Left forelimb (tissue), 1 donor: Measurements from ENCODE around the gene CASP4.
"Not testable (repeated sequence)": the region's sequence is repeated elsewhere in the genome, so short reads cannot be mapped to it uniquely, and the experiment has no call there.

Experiments
- DNase-seq: peaks from one replicate; pipeline ENCODE4 v3.0.0-alpha.2; 2018; ENCODE audit warnings: low spot score

Gene CASP4

DNA sequence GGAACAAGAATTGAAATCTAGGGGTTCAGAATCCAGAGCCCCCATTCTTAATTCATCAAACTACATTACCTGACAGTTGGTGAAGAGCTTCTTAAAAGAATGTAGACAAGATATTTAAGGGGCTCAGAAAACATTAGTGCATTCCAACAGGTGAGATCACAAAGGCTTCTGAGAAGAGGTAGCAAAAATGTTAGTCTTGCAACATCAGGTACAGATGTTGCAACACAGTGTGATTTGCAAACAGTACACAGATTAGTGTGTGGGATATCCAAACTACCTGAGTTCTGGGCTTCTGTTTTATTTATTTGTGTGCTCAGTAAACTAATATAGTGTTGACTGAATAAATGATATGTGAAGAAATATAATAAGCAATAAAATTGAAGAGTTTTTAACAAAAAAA is 11.8 kb downstream of the CASP4 start:
- no peak for DNase-seq

DNA sequence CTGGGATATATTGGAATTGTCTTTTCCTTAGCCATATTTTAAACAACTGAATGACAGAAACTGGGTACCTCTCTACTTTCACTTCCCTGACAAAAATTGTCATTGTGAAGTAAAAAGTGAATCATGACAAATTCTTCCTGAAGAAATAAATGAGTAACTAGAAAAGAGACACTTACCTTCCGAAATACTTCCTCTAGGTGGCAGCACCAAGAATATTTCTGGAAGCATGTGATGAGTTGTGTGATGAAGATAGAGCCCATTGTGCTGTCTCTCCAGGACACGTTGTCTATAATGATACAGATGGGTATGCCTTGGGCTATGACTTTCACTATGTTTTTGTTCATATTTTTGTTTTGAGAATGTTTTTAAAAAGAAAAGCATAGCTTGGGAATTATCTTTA is 21.5 kb downstream of the CASP4 start:
- DNase-seq, result no peak

DNA sequence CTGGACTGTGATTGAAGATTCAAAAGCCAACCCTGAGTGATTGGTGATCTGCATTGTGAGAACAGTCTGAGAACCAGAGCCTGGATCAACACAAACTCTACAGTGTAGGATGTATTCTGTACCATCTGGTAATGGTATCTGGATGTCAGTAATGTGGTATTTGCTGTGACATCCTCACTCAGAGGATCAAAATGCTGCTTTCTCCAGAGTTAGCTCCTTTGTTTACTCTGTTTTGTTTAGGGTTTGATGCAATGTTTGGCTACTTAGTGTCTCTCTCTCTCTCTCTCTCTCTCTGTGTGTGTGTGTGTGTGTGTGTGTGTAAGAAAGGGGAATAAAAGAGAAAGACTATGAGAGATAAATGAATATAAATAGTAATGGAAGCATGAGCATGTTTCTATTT is 24.3 kb downstream of the CASP4 start:
- no peak for DNase-seq

DNA sequence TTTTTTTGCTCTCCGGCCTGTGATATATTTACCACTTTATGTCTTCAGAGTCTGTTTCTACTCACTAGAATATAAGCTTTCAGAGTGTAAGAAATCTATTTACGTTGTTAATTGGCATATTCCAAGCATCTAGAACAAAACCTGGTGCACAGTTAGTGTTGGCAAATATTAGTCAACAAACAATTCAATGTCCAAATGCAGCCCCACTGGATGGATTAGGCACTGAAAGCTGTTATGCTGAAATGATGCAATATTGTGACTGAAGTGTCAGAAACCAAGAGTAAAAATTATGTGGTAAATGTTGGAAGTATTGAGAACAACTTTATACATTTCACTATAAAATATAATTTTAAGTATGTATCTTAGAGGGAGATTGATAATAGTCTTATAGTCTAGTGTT is 24.8 kb downstream of the CASP4 start:
- DNase-seq, result no peak

DNA sequence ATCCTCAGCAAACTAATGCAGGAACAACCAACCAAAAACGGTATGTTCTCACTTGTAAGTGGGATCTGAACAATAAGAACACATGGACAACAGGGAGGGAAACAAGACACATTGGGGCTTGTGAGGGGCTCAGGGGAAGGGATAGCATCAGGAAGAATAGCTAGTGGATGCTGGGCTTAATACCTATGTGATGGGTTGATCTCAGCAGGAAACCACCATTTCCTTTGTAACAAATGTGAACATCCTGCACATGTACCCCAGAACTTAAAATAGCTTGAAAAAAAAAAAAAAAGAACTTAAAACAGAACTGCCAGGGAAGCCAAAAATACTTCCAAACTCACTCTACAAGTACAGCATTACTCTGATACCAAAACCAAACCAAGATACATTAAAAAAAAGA is 33.8 kb downstream of the CASP4 start:
- no peak for DNase-seq

DNA sequence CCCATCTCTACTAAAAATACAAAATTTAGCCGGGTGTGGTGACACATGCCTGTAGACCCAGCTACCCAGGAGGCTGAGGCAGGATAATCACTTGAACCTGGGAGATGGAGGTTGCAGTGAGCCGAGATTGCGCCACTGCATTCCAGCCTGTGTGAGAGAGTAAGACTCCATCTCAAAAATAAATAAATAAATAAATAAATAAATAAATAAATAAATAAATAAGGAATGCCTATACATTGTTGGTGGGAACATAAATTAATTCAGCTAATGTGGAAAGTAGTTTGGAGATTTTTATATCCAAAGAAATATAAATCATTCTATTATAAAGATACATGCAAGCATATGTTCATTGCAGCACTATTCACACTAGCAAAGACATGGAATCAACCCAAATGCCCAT is 34.3 kb downstream of the CASP4 start:
- DNase-seq, result not testable (repeated sequence)

DNA sequence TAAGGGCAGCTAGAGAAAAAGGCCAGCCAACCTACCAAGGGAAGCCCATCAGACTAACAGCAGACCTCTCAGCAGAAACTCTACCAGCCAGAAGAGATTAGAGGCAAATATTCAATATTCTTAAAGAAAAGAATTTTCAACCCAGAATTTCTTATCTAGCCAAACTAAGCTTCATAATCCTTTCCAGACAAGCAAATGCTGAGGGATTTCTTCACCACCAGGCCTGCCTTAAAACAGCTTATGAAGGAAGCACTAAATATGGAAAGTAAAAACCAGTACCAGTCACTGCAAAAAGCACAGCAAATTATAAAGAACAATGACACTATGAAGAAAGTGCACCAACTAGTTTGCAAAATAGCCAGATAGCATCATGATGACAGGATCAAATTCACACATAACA is 39.6 kb downstream of the CASP4 start:
- DNase-seq, result no peak

DNA sequence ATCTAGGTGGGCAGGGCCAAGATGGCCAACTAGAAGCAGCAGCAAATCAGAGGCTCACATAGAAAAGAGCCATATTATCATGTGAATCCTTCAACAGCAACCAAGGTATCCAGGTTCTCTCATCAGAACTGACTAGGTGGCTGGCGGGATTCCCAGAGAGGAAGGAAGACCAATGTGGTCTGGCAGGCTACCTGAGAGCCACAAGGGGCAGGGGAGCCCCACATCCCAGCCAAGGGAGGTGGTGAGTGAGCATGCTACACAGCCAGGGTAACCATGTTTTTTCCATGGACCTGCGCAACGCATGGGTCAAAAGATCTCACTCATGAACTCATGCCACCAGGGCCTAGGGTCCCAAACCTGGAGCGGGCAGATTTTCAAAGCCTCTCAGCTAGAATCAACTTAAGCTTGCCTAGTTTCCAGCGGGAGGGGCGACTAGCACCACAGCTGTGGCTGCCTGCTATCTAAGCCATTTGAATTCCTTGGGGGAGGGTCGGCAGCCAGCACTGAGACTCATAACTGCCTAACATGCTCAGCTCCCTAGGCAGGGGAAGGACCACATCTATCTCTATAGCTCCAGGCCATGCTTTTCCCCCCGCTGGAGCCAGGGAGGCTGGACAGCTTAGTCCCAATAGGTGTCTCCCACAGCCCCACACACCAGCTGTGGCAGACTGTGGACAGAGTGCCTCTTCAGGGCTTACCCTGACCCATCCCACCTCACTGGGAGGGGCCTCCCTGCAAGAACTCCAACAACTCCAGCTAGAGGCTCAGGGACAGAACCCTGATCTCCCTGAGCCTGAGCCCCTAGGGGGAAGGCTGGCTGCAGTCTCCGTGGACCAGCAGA is 41.4 kb downstream of the CASP4 start:
- no peak for DNase-seq

DNA sequence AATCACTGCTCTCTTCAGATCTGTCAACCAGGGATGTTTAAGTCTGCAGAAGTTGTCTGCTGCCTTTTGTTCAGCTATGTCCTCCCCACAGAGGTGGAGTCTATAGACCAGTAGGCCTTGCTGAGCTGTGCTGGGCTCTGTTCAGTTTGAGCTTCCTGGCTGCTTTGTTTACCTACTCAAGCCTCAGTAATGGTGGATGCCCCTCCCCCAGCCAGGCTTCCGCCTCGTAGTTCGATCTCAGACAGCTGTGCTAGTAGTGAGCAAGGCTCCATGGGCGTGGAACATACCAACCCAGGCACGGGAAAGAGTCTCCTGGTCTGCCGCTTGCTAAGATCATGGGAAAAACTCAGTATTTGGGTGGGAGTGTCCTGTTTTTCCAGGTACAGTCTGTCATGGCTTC is 42.5 kb downstream of the CASP4 start:
- no peak for DNase-seq

DNA sequence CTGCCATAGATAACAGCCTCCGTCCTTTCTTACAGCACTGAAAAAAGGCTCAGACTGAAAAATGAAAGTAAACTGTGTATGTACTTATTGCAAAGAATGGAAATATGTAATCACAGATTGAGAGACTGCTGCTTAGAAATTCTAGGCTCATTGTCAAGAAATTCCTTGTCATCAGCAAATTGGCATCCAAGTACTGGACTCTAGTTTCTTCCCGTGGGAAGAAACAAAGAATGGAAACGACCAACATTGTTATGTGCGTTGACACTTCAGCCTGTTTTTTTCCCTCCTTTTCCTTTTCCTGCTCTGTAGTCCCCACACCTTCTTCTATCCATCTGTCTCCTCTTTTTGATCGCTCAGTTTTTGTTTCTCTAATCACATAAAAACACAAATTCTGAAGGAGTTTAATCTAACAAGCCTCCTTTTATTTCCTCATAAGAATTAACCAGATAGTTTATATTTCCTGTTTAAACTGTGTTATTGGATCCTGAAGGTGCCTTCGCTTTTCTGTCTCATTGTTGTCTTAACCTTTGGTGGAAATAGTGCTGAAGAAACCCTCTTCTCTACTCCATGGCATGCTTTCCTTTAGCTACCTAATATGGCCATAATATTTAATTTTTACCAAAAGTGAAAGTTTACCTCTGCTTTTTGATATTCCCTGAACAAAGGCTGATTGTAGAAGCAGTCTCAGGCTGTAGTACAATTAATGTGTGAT is 50.1 kb downstream of the CASP4 start:
- DNase-seq, result no peak

DNA sequence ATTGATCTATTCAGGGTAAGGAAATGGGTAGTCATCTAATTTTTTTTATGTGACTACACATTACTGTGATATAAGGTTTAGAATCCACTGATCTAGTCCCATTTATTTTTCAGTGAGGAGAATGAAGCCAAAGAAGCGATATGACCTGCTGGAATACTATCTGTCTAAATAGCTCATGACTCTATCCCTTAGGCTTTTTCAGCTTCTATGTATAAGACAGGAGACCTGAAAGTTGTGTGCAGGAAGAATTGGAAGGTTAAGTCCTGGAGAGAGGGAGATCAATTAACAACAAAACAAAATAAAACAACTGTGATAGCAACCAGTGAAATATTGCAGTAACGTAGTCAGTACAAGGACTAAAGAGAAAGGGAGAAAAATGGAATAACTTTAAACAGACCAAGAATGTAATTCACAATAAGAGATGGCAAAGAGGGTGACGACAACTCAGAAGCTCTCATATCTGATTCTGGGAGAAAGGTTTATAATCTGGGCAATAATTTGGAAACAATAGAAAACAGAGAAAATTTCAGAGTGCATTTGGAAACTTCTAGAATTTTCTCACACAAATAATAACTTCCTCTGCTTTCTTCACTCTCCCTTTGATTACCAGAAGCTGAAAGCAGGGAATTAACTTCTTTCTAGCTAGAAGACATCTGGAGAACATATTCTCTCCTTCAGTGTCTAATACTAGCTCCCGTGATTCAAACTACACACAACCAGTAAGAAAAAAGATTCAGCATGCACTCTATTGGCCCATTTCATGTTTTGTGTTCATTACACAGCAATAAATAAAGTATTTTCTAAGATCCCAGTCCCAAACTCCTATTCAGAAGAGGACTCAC is 50.9 kb downstream of the CASP4 start:
- no peak for DNase-seq

DNA sequence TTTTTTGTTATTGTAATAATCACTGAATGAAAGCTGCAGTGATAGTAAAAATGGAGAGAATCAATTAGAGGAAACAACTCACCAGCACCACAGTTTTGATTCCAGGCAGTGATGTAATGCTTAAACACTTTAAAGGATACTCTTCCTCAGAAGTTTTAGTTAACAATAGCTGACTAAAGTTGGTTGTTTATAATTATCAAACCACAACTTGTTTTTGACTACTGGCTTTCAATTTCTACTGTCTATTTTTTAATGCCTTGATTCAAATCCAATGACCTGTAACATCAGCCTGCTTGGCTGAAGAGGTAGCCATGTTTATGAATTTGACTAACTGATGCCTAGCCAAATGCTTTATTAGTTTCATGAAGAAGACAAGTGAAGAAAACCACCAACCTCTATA is 51.9 kb downstream of the CASP4 start:
- DNase-seq, result no peak

DNA sequence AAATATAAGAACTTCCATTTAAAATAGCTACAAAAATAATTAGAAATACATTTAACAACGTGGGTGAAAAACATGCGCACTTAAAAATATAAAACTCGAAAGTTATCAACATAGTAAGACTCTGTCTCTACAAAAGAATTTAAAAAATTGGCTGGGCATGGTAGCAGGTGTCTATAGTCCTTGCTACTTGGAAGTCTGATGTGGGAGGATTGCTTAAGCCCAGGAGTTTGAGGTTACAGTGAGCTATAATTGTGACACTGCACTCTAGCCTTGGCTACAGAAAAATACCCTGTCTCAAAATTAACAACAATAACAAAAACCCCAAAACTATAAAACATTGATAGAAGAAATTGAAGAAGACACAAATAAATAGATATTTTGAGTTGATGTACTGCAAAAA is 56.3 kb downstream of the CASP4 start:
- no peak for DNase-seq

DNA sequence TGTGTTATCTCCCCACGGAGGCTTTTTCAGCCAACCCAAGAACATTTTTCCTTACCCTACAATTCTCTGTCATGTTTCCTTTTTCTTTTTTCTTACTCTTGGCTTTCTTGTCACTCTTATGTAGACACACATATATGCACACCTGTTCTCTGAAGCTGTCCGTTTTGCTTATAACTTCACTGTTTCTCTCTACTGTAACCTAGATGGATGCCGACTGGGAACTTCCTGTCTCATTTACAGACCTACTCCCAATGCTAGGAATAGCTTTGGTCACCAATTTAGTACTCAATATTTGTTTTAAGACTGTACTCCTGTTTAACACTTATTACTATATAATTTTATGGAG is 60.2 kb downstream of the CASP4 start:
- no peak for DNase-seq

DNA sequence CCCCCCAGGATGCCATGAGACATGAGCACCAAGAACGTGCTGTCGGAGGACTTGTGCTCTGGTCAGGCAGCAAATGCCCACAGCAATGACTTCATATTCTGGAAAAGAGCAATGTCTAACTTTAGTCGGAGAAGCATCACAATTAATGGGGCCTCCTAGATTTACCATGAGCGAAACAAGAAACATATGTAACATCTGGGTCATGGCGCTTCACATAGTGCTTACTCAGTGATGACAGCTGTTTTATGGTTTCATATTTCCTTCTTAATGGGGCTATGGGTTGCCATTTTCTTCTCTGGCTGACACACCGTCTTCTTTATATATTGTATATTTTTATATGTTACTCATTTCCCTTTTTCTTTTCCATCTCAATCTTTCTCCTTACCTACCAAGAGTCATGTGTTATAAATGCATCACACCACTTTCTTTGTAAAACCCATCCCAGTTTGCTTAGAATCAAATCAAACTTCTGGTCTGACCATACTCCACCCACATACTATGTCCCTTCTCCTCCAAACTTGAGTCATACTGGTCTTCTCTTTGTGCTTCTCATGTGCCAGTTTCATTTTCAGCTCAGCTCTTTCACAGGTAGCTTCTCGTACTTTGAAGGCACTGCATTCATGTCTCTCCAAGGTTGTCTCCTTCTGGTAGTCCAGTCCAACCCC is 60.7 kb downstream of the CASP4 start:
- no peak for DNase-seq

DNA sequence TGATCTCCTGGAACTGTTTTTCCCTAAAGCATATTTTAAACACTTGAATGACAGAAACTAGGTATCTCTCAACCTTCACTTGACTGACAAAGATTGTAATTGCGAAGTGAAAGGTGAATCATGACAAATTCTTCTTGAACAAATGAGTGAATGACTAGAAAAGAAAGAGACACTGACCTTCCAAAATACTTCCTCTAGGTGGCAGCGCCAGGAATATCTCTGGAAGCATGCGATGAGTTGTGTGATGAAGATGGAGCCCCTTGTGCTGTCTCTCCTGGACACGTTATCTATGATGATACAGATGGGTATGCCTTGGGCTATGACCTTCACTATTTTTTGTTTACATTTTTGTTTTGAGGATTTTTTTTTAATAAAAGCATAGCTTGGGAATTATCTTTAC is 63.1 kb downstream of the CASP4 start:
- DNase-seq, result no peak

DNA sequence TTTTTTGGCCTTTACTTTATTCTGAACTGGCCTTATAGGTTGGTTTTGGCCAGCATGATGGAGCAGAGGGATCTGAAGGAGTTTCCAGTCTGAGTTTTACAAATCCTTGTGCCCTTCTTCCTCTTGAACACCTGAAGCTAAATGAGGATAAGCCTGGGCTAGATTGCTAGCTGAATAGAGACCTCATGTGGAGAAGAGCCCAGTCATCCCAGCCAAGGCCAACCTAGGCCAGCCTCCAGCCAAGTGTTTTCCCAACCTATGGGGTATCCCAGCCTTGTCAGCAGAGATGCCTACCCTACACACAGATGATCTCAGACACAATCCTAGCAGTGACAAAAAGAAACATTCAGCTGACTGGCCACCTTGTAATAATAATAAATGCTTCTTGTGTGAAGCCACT is 69.1 kb downstream of the CASP4 start:
- DNase-seq, result no peak

DNA sequence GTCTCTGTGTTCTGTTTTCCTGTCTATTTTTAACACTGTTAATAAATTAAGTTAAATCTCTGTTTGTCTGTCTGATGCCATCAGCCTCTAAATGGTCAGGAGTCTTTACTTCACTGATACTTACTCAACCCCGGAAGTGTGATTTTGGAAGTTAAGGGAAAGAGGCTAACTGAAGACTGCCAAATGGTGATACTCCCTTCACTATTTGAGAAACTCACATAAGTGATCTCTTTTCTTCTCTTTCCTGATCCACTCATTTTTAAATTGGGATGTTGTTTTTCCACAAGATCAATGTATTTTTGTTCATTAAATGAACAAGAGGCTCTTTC is 69.7 kb downstream of the CASP4 start:
- no peak for DNase-seq

DNA sequence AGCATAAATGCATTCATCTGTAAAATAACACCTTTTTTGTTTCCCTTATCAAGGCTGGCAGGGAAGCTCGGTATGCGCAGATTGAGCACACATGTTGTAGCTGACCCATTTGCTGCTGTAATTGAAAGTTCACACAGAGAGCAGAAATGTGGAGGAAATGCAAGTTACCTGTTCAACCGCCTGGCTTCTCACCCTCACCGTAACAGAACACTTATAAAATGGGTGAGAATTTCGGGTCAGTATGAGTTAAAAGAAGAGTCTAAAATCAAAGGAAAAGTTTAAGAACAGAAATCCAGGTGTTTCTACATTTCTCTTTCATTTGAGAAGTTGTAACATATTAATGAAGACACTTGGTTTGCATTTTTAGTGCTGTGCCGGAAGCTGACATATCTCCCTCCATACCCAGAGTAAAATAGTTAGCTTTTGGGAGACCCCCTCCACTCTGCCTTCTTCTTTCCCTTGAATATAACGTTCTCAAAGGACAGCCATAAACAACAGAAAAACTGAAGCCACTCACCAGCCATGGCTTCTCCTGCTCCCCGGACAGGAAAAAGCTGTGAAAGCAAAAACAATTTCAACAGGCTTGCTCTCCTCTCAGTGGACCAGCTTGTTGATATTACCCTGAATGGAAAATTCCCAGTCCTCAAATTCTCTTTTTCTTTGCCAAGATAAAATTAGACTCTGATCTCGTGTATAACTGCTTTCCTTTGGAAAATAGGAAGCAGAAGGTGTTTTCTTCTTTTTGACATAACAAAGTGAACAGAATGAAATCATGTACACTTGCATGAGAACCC is 70.3 kb downstream of the CASP4 start, which contains the start of gene CASP12:
Gene CASP12 (minus strand): TSS at position 570 of the 794 bp plus-strand sequence.
- DNase-seq, result no peak

DNA sequence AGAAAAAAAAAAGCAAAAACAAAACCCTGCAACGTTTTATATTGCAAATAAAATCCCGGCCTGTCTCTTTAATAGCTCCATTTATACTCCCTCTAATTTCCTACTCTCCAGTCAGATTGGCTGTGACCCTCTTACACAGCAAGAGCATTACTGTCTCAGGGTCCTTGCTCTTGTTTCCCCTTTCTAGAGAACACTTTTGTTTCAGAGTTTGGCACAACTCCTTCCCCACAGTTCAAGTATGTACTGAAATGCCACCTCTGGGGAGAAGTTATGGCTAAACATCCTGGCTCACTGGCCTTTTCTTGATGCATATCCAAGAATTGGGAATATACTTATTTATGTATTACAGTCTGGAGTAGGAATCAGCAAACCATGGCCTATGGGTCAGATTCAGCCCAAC is 72.7 kb downstream of the CASP4 start:
- no peak for DNase-seq

DNA sequence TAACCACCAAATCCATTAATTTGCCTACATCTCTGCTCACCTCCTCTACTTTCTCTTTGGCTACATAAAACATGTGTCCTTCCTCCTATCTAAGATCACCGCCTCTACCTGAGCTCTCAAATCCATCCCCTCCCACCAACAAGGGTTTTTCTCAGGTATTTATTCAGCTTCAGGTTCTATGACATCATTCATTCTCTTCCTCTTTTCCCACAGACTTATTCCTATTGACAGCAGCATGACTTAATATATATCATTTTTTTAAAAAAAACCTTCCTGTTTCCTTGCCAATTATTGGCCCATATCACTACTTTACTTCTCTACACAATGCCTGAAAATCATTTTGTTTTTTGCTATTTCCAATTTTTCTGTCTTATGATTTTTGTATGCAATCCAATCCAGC is 74.5 kb downstream of the CASP4 start:
- no peak for DNase-seq
